RWPE2 (cell line): ENCODE results near the gene BEND7.

Source experiments
- ATAC-seq: fragments of 200-7000 bp; cut with Tn5 transposase; 3 replicates; pipeline ENCODE4 v1.9.1; 2021; ENCODE audit warnings: low read depth
- DNase-seq: peaks from one replicate; pipeline ENCODE4 v3.0.0-alpha.2; 2020; ENCODE audit warnings: low spot score
- H3K27ac ChIP-seq: fragments of 450-650 bp; 2 replicates; pipeline ENCODE4 v1.5.1; 2017; ENCODE audit warnings: mild to moderate bottlenecking; ENCODE audit not compliant: poor library complexity, severe bottlenecking
- H3K27me3 ChIP-seq: fragments of 250-450 bp; sonication (Bioruptor Pico); 2 replicates; pipeline ENCODE4 v1.5.1; 2021; ENCODE audit warnings: mild to moderate bottlenecking, moderate library complexity; ENCODE audit not compliant: insufficient read depth, poor library complexity, severe bottlenecking
- H3K36me3 ChIP-seq: fragments of 250-450 bp; sonication (Bioruptor Pico); 2 replicates; pipeline ENCODE4 v1.5.1; 2020; ENCODE audit warnings: low read depth, mild to moderate bottlenecking, moderate library complexity
- H3K4me1 ChIP-seq: fragments of 250-450 bp; sonication (Bioruptor Pico); 2 replicates; pipeline ENCODE4 v1.5.1; 2021; ENCODE audit warnings: mild to moderate bottlenecking, moderate library complexity; ENCODE audit not compliant: insufficient read depth, poor library complexity, severe bottlenecking
- H3K4me3 ChIP-seq: fragments of 250-450 bp; sonication (Bioruptor Pico); 2 replicates; pipeline ENCODE4 v1.5.1; 2021; ENCODE audit warnings: mild to moderate bottlenecking, moderate library complexity; ENCODE audit not compliant: severe bottlenecking
- H3K9me3 ChIP-seq: fragments of 250-450 bp; sonication (Bioruptor Pico); 2 replicates; pipeline ENCODE4 v1.5.1; 2021; ENCODE audit warnings: mild to moderate bottlenecking, moderate library complexity; ENCODE audit not compliant: severe bottlenecking
- TF ChIP-seq, protein P1 (sequence below): fragments of 450-650 bp; IDR thresholded peaks from one replicate; pipeline ENCODE4 v1.5.1; 2017; ENCODE audit warnings: mild to moderate bottlenecking, moderate library complexity; ENCODE audit not compliant: poor library complexity, severe bottlenecking

The BEND7 gene

DNA sequence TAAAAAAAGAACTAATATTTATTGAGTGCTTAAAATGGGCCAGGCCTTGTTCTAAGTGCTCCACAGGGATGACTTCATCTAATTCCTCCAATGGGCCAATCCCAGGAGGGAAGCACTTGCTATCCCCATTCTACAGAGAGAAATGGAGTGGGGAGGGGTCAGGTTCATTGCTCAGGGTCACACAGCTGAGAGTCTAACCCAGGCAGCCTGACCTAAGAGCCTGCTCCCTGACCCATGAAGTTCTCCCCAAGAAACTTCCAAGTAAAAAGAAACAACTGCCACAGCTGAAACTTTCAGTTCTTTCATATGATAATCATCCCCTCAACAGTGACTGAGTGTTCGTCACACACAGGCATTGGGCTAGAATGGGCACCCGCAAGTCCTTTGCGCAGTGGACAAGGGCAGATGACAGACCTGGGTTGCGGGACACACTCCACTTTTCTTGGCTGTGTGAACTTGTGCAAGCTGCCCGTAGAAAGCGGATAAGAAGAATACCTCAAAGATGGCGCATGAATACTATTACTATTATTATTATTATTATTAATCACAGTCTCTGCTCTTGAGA is 39.7 kb downstream of the BEND7 start:
- DNase-seq (no peak), ATAC-seq (no peak)
- Histone ChIP-seq H3K36me3 (peaks cover 3% of the 10 kb centered on the region; the same call in 1 of the 2 replicates), H3K27me3 (no peaks in the 10 kb centered on the region), H3K9me3 (no peaks in the 10 kb centered on the region), H3K27ac (no peak overlapping the region), H3K4me1 (no peaks in the 10 kb centered on the region), H3K4me3 (no peak overlapping the region)
- TF ChIP-seq, protein P1, sequence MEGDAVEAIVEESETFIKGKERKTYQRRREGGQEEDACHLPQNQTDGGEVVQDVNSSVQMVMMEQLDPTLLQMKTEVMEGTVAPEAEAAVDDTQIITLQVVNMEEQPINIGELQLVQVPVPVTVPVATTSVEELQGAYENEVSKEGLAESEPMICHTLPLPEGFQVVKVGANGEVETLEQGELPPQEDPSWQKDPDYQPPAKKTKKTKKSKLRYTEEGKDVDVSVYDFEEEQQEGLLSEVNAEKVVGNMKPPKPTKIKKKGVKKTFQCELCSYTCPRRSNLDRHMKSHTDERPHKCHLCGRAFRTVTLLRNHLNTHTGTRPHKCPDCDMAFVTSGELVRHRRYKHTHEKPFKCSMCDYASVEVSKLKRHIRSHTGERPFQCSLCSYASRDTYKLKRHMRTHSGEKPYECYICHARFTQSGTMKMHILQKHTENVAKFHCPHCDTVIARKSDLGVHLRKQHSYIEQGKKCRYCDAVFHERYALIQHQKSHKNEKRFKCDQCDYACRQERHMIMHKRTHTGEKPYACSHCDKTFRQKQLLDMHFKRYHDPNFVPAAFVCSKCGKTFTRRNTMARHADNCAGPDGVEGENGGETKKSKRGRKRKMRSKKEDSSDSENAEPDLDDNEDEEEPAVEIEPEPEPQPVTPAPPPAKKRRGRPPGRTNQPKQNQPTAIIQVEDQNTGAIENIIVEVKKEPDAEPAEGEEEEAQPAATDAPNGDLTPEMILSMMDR: no peak

DNA sequence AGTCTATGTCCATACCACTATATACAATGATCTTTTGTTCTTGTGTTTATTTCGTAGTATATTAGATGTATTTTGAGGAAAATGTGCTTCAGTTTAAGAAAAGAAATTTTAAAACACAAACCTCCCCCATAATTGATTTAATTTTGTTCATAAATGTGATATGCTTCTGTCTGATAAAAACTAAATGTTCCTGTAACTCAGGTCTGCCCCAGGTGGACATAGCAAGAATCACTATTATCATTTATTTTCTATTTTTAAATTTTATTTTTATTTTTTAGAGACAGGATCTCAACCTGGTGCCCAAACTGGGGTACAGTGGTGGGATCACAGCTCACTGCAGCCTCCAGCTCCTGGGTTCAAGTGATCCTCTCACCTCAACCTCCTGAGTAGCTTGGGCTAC is 43.2 kb downstream of the BEND7 start:
- H3K27me3 ChIP-seq: no peaks in the 10 kb centered on the region
- TF ChIP-seq, protein P1: peak; percentile 63
- H3K4me3 ChIP-seq: no peak overlapping the region
- no peaks in the 10 kb centered on the region for H3K4me1 ChIP-seq
- H3K9me3 ChIP-seq: no peaks in the 10 kb centered on the region
- DNase-seq (no peak), ATAC-seq (no peak)
- H3K36me3 ChIP-seq: no peaks in the 10 kb centered on the region
- H3K27ac ChIP-seq: no peak overlapping the region

DNA sequence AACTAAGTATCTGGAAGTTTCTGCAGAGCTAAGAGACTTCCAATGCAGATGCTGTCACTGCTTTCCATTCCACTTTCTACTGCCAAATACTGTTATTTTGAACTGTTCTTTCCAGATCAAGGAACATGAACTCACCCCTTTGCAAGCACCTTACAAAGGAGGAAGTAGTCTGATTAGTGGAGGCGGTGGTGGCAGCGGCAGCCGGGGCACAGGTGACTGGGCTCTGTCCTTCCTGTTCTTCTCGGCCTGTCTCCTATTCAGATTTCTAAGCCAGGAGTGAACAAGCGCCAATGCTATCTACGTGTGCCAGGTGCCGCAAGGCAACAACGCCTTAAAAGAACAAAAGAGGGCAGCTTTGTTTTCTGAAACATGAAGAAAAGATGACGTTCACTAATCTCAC is 44.9 kb downstream of the BEND7 start:
- TF ChIP-seq, protein P1: no peak
- Histone ChIP-seq H3K9me3 (no peaks in the 10 kb centered on the region), H3K4me1 (no peaks in the 10 kb centered on the region), H3K27me3 (no peaks in the 10 kb centered on the region), H3K27ac (no peak overlapping the region), H3K36me3 (no peaks in the 10 kb centered on the region), H3K4me3 (no peak overlapping the region)
- DNase-seq (no peak), ATAC-seq (no peak)

DNA sequence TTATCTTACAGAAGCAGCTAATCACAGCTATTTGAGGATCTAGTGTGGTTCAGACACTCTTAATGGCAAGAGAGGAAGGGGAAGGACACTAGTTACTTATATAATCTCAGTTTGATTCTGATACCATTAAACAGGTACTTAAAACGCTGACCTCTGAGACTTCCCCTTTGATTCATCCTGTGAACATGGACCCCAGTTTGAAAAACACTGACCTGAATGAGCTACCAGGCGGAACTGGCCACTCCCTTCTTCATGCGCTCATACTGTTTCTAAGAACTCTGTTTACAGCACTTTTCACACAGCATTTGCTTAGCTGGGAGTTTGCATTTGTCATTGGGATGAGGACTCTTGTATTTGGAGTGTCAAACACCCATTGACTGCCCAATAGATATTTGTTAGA is 45.7 kb downstream of the BEND7 start:
- Histone ChIP-seq H3K4me3 (no peak overlapping the region), H3K36me3 (no peaks in the 10 kb centered on the region), H3K27ac (no peak overlapping the region), H3K9me3 (no peaks in the 10 kb centered on the region), H3K27me3 (no peaks in the 10 kb centered on the region), H3K4me1 (no peaks in the 10 kb centered on the region)
- ATAC-seq (no peak), DNase-seq (no peak)
- TF ChIP-seq, protein P1: no peak

DNA sequence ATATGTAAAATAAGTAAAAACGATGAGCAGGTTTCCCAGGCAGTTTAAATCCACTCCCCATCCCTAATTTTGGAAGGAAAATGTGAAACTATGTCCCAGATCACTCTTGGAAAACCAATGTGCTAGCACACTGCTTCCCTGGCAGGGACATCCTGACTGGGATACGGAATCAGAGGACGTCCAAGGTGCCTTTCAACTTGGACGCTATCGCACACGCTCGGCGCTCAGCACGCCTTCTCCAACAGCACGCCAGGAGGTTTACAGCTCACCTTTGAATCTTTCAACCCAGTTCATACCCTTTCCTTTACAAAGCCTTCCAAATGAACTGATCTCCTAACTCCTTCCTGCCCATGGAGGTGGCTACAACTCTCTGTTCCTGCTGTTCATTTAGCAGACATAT is 47.1 kb downstream of the BEND7 start:
- H3K9me3 ChIP-seq: no peaks in the 10 kb centered on the region
- no peaks in the 10 kb centered on the region for H3K27me3 ChIP-seq
- ATAC-seq: no peak
- no peak overlapping the region for H3K4me3 ChIP-seq
- no peak for DNase-seq
- TF ChIP-seq, protein P1: no peak
- no peak overlapping the region for H3K27ac ChIP-seq
- H3K4me1 ChIP-seq: no peaks in the 10 kb centered on the region
- no peaks in the 10 kb centered on the region for H3K36me3 ChIP-seq
